Stimulated activated CD8-positive, alpha-beta memory T cell treated with anti-CD3 and anti-CD28 coated beads, Interleukin-7, amount 100 ng/mL, for 48 hours (primary cell): ENCODE results near the gene NR0B2.

ENCODE experiments used
- DNase-seq, 2 donors: peaks; one replicate each; pipeline ENCODE4 v3.0.0-alpha.2; 2020; ENCODE audit warnings: low read depth in 1 of 2; ENCODE audit errors: extremely low read depth in 1 of 2

NR0B2 gene

DNA sequence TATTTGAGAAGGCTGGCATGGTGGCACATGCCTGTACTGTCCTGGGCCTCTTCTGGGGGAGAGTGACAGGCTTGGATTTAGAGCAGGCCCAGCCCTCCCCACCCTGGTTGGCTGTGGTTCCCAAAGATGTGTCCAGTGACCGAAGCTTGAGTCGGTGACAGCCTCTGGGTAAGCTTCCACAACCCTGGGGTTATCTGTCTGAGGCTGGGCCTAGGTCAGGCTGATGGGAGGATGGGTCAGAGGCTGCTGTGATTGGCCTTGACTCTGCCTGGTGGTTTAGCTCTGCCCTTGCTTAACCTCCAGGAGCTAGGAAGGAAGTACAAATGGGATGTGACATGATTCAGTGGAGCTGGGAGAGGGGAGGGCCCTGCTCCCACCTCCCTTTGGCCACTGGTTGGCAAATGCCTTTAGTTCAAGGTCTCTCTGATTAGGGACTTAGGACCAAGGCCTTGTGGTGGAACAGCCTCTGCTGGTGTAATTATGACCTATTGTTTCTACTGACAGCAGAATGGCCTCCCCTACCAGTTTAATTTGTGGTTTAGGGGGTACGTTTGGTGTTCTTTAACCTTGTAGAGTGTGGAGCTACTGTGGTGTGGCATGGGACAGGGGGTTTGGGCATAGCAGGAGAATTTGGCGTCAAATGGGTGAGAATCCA, 24.4 kb upstream of the NR0B2 start:
- no peak for DNase-seq

- no peak for DNase-seq
Measured at GRCh38 chr1:26936823-26937222, 23.0 kb upstream of the NR0B2 start.

- DNase-seq, result no peak
Measured at GRCh38 chr1:26932531-26932930, 18.8 kb upstream of the NR0B2 start.

GRCh38 chr1:26923711-26924110, 9.9 kb upstream of the NR0B2 start:
- no peak for DNase-seq

- DNase-seq, result no peak
Measured at GRCh38 chr1:26922901-26923300, 9.1 kb upstream of the NR0B2 start.

DNA sequence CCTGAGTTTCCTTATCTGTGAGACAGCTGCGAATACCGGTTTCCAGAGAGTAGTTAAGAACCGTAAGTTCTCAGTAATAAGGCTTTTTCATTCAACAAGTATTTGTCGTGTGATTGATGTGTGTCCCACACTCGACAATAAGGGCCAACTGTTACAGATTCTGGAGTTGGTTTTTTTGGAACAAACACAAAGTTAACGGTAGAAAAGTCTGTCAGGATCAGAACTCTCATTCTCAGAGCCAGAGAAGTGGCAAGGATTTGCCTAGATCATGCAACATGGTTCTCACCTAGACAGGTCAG, 8.6 kb upstream of the NR0B2 start:
- DNase-seq, result no peak

DNA sequence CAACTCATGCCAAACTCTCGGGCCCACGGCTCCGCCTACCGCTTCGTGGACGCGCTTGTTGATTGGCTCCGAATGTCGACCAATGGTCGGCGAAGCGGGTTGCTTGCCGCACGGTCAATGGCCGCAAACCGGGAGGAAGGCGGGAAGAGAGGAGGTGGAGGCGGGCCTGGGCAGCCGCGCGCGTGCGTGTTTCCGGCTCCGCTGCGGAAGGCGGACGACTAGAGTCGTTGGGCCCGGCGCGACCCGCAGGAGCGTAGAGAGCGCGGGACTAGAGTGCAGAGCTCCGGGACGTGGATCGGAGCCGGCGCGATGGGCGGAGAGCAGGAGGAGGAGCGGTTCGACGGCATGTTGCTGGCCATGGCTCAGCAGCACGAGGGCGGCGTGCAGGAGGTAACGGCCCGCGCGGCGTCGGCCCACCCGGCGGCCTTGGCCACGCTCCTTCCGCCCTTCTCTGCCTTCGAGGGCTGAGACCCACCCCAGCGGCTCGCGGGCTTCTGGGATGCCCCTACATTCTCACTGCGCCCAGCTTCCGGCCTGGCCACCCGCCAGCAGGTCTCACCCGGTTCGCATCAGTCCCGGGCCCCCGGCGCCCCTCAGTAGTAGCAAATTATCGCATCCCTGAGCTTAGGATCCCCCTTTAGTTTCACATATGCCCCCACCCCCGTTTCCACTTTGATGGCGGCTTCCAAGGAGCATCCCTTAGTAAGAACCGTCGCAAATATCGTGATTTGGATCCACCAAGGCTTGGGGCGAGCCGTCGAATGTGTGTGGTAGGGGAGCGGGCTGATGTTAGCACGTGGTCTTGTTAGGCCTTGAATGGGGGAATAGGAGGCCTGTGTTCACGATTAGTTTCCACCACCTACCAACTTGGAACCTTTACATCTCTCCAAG, 8.0 kb upstream of the NR0B2 start, which contains the start of gene NUDC:
Gene NUDC, plus strand, starts transcription at position 204 of the 891 bp plus-strand sequence. Its CDS starts 106 bp downstream, at position 310.
- peak; percentile 96 to 97 for DNase-seq

DNA sequence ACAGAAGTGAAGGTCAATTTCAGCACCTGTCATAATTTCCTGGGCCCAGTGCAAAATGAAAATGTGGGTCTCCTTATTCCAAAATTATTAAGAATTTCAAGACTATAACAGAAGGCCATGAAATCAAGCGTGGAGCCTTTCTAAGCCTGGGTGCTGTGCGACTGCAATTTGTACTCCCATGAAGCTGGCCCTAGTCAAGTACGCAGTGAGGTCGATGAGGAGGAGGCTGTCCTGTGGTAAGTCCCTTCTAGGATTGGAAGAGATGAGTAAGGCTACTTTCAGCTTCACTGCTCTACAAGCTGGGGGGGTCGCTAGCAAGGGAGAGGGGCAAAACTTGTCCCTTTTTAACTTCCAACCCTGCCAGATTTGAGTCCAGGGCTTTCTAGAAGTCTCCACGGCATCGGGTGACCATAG, 7.4 kb upstream of the NR0B2 start:
- no peak for DNase-seq

DNA sequence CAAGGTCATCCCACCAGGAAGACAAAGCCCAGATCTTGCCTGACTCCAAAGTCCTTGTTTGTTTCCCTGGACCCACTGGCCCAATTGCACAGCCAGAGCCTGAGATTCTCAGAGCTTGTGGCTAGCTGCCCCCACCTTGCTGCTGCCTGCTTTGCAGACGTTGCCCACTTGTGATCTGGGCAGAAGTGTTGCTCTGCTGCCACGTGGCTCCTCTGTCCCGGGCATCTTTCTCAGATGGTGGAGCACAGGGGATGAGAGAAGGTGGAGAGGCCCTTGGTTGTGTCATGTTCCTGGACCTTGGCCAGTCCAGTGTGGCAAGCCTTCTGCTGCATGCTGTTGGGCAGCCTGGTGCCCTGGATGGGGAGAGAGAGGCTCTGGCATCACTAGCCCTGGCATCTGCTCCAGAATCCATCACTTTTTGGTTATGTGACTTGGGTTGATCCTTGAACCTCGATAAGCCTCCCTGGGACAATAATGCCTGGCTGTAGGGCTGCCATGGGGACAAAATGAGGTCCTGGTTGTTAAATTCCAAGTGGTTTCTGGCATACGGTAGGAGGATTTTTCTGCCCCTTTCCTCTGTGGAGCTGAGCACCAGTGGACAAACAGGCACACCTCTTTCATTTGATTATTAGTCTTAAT, 1.5 kb upstream of the NR0B2 start:
- no peak for DNase-seq

DNA sequence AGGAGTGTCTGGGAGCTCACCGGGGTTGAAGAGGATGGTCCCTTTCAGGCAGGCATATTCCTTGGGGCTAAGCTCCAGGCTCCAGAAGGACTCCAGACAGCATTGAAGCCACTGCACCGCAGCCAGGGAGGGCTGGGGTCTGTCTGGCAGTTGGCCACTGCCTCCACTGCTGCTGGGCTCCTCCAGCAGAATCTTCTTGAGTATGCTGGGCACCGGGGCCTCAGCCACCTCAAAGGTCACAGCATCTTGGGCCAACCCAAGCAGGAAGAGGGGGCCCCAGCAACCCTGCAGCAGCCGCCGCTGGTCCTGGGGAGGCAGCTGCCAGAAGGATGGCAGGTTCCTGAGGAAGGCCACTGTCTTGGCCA, 404 bp downstream of the NR0B2 start:
- DNase-seq, result no peak

- DNase-seq, result no peak
Measured at GRCh38 chr1:26912147-26912490, 1.7 kb downstream of the NR0B2 start.

- DNase-seq, result no peak
Measured at GRCh38 chr1:26911399-26912146, 2.2 kb downstream of the NR0B2 start.

DNA sequence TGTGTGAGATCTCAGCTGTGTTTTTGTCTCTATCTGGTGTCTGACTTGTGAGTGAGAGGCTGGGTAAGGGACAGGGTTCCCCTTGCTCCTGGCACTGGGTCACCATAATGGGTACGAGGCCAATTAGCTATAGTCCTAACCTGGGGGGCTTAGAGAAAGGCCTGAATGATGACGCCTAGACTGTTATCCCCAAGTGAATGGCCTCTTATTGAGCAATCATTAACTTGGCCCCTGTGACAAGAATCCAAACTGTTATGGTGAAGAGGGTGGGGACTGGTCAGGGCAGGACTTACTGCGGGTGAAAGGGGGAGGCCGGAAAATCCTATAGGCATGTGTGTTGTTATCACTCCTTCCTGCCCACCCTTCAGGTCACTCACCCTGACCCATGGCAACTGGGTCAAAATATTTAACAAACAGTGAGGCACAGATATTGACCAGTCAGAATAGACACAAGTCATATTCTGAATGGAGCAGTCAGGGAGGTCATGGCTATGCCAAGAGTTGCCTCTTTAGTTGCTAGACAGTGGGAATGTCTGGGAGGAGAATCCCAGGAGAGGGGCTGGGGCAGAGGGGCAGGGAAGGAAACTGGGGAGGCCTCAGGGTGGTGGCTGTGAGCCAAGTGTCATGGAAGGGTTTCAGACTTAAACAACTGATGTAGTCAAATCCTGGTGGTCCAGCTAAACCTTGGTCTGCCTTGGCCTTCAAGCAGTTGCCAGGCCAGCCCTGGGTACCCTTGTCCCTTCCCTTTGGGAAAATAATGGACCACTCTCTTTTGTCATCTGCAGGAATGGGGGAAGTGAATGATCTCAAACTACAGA, 3.2 kb downstream of the NR0B2 start:
- DNase-seq, result no peak

DNA sequence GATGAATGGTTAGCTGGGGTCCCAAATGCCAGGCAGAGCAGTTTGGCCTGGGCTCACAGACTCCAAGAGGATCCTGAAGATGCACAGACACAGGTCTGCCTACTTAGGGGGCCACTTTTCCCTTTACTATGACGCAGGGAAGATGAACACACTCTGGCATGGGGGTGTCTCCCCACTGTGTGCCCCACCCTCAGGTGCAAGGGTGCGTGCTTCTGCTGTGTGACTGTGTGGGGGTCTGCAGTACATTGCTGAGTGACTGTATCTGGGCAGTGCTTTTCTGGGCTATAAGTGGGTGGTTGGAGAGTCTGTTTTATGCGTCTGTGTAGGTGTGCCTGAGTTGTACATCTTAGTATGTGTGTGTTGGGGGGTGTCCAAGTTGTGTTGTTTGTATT, 3.8 kb downstream of the NR0B2 start:
- no peak for DNase-seq

DNA sequence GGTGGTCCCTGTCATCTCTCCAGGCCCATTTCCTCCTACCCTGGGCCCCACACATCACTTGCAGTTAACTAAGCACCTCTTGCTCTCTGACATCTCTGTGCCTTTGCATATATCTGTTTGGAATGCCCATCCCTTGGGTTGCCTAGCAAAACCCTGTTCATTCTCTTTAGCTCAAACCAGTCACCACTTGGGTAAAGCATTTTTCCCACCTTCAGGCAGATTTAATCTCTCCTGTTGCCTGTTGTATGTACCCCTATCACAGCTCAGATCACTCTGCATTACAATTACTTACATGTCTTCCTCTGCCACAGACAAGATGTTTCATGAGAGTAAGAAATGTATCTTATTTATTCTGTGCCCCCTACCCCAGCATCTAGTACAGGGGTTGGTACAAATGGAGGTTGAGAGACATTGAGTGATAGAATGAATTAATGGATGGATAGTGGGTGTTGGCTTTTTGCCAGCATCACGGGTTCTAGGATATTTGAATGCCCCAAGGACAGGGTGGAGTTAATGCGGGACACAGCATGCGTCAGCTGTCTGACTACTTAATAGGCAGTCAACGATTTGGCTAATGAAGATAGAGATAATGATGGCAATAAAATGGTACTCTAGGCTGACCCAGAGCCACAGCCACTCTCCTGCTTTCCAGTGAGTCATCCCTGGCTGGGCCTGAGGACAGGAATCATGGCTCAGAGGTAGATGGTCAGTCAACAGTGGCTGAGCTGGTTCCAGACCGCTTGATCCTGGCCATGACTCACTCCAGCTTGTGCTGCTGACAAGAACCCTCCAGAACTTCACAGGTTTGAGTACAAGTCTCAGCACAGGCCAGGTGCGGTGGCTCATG, 6.5 kb downstream of the NR0B2 start:
- no peak for DNase-seq

GRCh38 chr1:26900815-26901511, 12.8 kb downstream of the NR0B2 start:
- no peak for DNase-seq

DNA sequence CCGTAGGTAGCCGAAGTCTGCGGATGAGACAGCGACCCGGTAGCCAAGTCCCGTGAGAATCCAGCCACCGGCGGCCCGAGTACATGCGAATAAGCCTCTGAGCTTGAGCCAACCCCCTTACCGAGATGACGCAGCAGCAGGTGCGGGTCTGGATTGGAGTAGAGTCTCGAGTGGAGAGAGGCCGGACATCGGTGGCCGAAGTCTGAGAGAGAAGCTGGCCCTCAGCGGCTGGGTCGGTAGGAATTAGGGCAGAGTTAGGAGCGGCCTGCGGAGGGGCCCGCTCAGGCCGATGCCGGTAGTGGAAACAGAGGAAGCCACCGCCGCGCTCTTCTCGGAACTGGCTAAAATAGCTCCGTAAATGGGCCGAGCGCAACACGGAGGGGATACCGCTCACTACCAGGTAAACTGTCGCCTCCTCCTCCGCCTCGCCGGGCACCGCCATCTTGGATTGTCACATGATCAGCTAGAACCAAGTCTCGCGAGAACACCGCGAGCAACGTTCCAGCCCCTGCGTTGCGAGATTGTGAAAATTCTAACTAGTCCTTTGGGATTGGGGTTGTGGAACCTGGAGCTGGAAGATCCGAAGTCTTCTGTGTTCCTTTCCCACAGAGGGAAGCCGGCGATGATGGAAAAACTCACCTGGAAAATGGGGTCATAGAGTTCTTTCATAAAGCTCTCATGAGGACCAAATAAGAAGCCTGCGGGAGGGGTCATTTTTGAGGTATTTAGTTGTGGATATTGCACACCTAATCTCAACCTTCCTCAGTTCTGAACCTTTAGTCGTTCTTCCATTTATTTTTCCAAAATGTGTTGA, 13.6 kb downstream of the NR0B2 start, which contains the start of gene GPATCH3:
Gene GPATCH3, minus strand, starts transcription at position 467 of the 814 bp plus-strand sequence. Its CDS starts 25 bp downstream, at position 442.
- DNase-seq, result peak; percentile 70 to 84

GRCh38 chr1:26897351-26897750, 16.4 kb downstream of the NR0B2 start:
- DNase-seq, result no peak
